ENCODE results near the gene MICU2.

MICU2 gene

DNA sequence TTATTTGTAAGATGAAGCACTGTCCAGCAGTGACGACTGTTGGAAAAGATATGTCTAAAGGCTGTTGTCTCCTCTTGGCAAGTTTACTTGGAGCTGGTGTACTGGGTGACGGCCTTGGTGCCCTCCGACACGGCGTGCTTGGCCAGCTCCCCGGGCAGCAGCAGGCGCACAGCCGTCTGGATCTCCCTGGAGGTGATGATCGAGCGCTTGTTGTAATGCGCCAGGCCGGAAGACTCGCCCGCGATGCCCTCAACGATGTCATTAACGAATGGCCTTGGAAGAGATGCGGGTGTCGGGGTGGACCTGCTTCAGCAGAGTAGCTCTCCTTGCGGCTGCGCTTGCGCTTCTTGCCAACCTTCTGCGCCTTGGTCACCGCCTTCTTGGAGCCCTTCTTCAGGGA lies 120.2 kb downstream of the MICU2 start:
- no peak for DNase-seq (ENCODE audit: low read depth)

DNA sequence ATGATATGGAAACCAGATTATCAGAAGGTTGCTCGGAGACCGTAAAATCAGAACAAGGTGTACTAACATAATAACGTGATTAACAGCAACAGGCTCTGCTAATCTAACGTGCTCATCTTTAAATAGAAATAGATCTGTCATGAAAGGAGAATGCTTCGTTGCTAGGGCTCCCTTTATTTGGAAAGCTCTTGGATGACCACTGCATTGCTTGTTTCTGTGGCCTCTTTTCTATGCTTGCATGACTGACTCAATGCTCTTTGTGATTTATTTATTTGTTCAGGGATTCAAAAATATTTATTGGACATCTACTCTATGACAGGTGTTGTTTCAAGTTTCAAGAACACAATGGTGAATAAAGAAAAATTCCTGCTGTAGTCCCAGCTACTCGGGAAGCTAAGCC lies 122.6 kb downstream of the MICU2 start:
- no peak for DNase-seq (ENCODE audit: low read depth)

DNA sequence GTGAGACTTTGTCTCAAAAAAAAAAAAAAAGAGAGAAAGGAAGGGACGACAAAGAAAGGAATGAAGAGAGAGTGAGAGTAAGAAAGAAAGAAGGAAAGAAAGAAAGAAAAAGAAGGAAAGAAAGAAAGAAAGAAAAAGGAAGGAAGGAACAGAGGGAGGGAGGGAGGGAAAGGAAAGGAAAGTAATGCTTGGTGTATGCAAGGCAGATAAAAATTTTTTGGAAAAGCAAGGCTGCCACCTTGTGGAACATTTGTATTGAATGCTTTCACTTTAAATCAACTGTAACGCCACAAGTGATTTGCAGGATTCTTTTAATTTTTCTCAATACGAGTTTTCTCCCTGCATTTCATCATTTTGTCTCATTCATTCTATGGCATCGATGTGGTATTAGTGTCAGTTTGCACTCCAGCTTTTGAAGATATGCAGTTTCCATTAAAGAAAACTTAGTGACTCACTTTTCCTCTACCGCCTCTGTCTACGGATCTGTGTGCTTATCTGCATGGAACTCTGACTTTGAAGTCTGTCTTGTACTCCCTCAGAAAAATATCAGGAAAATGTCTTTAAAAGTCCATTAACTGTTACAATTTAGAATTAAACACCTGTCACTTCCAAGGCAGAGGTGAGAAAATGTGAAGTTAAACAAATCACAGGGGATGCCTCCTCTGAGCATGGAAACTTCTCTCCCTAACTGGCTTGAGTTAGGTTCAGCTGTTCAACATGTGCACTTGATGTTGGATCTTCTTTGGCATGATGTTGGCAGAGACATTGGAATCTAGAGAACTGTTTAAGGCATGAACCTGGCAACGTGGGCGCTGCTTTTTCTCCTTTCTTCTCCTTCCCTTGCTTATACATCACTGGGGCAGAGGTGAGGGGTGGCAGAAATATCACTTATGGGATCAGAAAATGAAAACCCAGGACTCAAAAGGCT lies 124.8 kb downstream of the MICU2 start:
- DNase-seq (ENCODE audit: low read depth): peak; percentile 39

DNA sequence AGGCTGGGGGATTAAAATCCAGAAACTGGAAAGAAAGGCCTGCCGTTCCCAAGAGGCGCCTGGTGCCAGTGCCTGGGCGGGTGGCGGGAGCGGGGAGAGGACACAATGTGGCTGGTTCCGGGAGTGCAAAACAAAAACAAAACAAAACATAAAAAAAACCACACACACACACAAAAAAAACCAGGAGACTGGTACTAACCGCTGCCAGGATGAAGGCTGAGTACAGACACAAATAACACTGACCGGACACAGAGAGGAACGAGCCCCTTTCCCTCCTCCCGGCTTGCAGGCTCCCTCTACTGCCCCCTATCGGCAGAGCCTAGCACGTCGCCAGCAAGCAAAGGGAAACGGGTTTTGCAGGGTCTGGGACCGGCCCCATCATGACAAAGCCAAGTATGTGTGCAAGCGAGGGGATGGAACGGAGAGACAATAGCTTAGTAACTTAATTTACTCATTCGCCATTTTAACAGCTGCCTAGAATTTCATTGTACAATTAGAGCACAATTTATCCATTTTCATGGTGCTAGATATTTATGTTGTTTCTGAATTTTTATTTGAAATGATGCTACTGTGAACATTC lies 127.0 kb downstream of the MICU2 start:
- DNase-seq (ENCODE audit: low read depth): peak; percentile 73

DNA sequence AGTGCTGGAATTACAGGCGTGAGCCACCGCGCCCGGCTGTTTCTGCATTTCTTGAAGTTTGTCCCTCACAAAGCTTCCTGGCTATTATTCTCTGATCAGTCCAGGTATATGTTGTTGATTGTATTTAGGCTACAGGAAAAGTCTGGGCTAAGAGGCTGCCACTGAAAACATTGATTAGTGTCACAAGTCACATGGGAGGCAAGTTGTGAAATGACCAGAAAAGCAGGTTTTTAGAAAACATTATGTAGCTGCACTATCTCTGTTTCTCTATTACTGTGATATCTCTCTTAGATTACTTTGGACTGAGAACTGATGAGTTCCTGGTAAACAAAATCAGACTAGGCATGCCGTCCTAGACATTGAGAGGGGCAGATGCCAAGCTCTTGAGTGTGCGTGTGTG lies 128.9 kb downstream of the MICU2 start:
- DNase-seq (ENCODE audit: low read depth): no peak

DNA sequence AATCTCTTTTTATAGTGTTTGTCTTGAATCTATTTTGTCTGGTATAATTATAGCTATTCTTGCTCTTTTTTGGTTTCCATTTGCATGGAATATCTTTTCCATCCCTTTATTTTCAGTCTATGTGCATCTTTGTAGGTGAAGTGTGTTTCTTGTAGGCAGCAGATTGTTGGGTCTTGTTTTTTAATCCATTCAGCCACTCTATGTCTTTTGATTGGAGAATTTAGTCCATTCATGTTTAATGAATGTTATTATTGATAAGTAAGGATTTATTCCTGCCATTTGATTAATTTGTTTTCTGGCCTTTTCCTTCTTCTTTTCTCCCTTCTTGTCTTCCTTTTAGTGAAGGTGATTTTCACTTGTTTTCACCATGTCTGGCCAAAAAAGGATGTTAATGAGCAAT lies 133.2 kb downstream of the MICU2 start:
- DNase-seq (ENCODE audit: low read depth): no peak

DNA sequence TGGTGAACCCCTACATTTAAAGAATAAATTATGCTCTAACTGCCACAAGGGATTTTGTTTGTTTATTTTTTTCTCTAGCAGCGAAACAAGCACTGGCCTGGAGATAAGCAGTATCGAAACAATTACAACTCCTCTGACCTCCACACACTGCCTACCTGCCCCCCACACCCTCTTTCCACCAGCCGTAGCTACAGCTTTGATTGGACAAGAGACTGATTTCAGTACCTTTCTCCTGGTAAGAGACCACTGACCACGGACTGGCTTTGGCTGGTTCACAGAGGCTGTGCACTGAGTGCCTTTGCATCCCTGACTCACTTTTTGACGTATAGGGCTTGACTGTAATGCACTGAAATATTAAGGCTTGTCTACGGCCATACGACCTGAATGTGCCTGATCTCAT lies 137.4 kb downstream of the MICU2 start:
- no peak for DNase-seq (ENCODE audit: low read depth)

DNA sequence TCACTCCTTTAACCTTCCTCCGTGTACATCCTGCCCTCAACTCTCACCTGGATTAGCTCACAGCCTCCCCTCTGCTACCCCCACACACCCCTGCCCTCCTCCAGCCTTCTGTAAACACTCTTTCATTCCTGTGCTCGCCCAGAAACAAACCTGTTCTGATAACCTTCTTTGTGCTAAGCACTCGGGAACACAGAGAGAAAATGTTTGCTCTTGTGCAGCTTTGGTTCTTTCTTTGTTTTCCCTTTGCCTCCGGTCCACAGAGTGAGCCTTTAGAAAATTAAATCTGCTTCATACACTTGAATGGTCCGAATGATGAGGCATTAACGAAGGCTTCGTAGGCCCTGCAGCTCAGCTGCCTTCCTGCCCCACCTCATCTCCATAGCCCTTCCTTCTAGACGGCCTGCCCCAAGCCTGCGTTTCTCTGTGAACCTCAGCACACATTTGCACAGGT lies 138.2 kb downstream of the MICU2 start:
- no peak for DNase-seq (ENCODE audit: low read depth)

DNA sequence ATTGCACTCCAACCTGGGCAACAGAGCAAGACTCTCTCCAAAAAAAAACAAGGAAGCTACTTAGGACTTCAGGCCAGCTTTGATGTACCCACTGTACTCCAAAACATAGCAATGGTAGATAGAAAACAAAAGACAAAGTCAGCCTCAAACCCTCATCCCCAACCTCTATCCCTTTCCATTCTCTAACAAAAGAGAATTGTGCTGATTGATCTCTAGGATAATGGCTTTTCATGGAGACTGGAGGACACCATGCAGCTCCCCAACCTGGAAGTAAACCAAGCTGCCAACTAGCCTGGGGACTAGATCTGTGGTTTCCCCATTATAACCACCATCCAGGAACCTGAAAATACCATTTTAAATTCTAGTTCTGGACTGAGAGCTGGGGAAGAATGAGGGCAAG lies 140.5 kb downstream of the MICU2 start:
- no peak for DNase-seq (ENCODE audit: low read depth)

DNA sequence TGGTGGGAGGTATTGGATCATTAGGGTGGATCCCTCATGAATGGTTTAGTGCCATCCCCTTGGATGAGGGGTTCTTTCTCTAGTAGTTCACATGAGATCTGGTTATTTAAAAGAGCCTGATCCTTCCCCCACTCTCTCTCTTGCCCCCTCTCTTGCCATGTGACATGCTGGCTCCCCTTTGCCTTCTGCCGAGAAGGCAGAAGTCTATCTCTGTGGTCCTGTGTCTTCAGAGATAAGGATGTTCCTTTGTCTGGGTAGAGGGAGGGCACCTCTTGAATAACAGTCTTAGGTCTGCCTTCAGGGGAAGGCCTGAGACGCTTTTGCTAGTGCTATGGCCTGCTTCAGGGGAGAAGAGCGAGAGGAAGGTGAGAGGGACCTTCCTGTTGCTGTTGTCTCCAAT lies 142.8 kb downstream of the MICU2 start:
- no peak for DNase-seq (ENCODE audit: low read depth)

DNA sequence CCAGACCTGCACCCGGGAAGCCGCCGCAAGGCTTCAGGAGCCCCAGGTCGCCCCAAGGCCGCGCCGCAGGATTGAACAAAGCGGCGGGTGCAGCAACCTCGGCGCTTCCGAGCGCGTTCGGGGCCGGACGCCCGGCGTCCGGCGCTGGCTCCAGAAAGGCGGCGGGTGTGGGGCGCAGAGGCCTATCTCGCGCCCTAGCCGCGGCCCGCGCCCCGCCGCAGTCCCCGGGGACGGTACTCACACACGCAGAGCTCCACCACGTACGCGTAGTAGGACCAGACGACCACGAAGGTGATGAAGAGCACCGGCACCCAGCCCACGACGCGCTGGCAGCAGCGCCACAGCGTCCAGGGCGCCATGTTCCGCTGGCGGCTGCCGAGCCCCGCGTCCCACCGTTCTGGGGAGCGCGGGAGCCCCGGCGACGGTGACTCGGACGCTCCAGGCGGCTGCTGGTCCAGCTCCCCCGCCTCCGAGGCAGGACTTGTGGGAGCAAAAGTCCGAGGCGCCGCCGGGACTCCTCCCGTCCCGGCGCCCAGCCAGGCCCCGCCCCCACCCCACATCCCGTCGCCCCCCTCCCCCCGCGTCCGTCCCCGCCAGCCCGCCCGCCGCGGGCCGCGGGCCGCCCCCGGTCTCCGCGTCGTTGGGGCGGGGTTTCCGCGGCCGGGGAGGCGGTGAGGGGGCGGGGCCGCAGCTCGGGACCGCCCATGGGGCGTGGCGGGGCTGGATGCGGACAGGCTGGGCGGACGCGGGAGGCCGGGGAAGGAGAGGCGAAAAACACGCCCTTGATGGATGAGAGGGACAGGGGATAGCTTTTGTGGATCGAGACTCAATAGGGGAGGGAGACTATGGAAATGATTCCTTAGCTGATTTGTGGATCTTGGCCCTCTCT lies 144.9 kb downstream of the MICU2 start, which contains the start of gene ZDHHC20:
Gene ZDHHC20 (minus strand): TSS at position 491 of the 889 bp plus-strand sequence. CDS start 132 bp downstream, at position 359.
- DNase-seq (ENCODE audit: low read depth): peak; percentile 86

DNA sequence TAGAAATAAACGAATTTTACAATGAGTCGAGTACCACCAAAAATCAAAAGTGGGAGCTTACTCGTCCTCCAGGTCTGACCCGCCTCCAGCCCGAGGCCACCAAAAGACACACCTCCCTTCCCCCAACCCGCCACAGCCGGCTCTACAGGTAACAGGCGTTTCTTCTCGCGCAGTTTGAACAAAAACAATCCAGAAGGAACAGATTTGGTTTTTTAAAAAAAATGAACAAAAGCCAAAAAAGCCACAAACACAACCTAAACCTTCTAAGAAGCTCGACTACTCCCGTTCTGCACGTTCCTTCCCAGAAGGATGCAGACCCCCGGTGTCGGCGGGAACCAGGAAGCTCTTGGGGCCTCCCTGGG lies 145.5 kb downstream of the MICU2 start:
- DNase-seq (ENCODE audit: low read depth): peak; percentile 28

DNA sequence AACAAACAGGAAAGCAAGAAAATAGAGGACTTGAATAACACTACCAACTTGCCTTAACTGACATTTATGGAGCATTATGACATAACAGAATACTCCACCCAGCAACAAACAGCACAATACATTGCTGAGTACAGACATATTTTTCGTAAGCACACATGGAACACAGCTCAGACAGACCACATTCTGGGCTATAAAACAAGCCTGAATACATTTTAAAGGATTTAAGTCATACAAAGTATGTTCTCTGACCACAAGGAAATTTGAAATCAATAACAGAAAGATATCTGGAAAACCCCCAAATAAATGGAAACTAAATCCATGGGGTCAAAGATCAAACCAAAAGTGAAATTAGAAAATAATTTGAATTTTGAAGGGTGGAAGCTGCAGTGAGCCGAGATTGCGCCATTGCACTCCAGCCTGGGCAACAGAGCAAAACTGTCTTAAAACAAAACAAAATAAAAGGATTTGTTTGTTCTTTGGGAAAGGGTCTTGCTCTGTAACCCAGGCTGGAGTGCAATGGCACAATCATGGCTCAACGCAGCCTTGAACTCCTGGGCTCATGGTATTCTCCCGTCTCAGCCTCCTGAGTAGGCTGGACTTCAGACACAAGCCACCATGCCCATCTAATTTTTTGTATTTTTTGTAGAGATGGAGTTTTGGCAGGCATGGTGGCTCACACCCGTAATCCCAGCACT lies 150.4 kb downstream of the MICU2 start:
- no peak for DNase-seq (ENCODE audit: low read depth)

DNA sequence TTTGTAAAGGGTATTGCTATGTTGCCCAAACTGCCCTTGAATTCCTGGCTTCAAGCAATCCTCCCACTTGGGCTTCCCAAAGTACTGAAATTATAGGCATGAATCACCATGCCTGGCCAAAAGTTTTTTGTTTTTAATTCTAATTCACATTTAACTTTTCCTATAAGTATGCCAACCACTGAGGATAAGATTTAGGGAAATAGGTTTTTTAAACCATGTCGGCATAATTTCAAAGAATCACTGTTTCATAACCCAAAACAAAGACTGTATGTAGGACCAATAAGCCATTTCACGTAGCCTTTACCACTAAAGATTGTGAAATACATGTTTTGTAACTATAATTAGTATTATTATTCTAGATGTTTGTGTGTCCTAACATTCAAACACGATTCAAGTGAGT lies 153.0 kb downstream of the MICU2 start:
- DNase-seq (ENCODE audit: low read depth): no peak

DNA sequence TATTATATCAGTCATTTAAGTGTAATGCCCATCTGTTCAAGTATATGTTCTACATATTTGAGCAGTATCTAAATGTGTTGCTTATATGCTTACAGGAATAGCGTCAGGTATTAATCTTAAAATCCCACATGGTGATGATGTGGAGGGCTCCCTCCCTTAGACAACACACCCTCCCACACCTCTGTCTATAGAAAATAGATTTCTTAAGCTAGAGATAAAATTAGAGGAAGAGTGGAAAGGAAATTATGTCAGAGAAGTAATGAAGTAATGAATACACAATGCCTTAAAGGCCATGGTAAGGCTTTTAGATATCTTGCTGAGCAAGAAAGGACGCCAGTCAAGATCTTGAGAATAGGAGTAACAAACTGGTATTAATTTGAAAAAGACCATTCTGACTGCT lies 157.3 kb downstream of the MICU2 start:
- no peak for DNase-seq (ENCODE audit: low read depth)

DNA sequence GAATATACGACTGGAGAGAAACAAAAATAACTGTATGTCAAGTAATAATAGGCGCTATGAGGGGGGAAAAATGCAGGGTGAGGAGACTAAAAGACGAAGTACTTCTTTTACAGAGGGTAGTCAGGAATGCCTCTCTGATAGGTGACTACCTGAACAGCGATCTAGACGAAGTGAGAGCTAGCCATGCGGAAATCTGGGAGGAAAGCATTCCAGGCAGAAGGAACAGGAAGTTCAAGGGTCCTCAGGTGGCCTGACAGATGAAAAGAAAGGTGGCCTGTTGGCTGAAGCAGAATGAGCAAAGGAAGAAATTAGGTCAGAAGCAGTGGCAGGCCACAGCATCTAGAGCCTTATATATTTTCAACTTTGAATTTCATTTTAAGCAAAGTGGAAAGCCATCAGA lies 158.2 kb downstream of the MICU2 start:
- DNase-seq (ENCODE audit: low read depth): no peak

DNA sequence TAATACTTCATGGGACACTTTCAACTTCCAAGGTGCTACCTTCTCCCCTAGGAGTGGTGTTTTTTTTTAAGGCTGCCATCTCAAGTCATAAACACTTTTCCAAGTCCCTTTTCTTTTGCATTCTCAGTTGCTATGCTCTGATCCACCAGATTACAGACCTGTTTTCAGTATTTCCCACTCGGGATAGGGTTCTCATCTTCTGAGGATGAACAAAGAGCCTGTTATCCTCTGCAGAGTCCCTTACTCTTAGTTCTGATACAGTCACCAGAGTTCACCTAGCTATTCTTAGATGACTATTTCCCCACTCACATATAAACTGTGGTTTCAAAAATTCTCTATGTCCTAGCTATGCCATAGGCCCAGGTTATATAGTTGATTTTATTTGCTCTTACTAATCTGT lies 160.8 kb downstream of the MICU2 start:
- DNase-seq (ENCODE audit: low read depth): no peak

Measured in stimulated activated CD8-positive, alpha-beta memory T cell treated with anti-CD3 and anti-CD28 coated beads, Interleukin-12 subunit alpha, Interleukin-12 subunit beta, amount 100 ng/mL, for 1 hour (primary cell).